Left ventricle myocardium superior (tissue), 1 donor: ENCODE measurements around the gene ADK. TPM values are rescaled to one million over a fixed set of nuclear protein-coding genes. Genes with fewer than 3 reads are reported as not detected.

Experiments used
- total RNA-seq: library from RNA; stranded (reverse); fragmentation: NEBNext Ultra II Directional; extraction: Animal tissue kit (Norgen Biotek cat#: 25700); gene quantifications from one replicate; pipeline ENCODE4 v1.2.1, GENCODE V29; 2021
- donor health status: DM: no; HTN: yes; CAD: no; lungs with severe emphysema.

Gene ADK
- total RNA-seq, 1 donor from 2014 or later = 47.2 TPM

Other genes with a start within 250 kb of the ADK start
- gene PLAU, start 240.1 kb upstream of the ADK start, total RNA-seq = 6.6 TPM
- 238 TPM for gene VCL, start 153.1 kb upstream of the ADK start, total RNA-seq
- 27.9 TPM for gene AP3M1, start 393 bp upstream of the ADK start, total RNA-seq